Aorta (tissue), 5 donors: ENCODE data around the gene FSCN2. TPM values are rescaled to one million over a fixed set of nuclear protein-coding genes. Genes with fewer than 3 reads are reported as not detected.

Experiments used
- ATAC-seq: fragments of 200-7000 bp; cut with Tn5 transposase; one replicate; pipeline ENCODE4 v1.9.1; 2022; ENCODE audit warnings: moderate library complexity; ENCODE audit not compliant: low FRiP score
- DNase-seq, 2 donors: peaks; one replicate each; pipeline ENCODE4 v3.0.0-alpha.2; 2020
- H3K27ac ChIP-seq, 2 donors: one replicate each; pipeline ENCODE4 v1.5.1; 2013; ENCODE audit warnings: low read length in 2 of 2, mild to moderate bottlenecking in 2 of 2, moderate library complexity in 2 of 2, control low read depth in 1 of 2, inconsistent platforms in 1 of 2, low read depth in 1 of 2
- H3K27me3 ChIP-seq, 2 donors: one replicate each; pipeline ENCODE4 v1.6.1; 2013; ENCODE audit warnings: control low read depth in 1 of 2, low read length in 1 of 2, mild to moderate bottlenecking in 1 of 2, moderate library complexity in 1 of 2; ENCODE audit not compliant: insufficient read depth in 2 of 2, control insufficient read depth in 1 of 2
- H3K36me3 ChIP-seq, 2 donors: one replicate each; pipeline ENCODE4 v1.6.1; 2013; ENCODE audit warnings: control low read depth in 1 of 2, low read length in 1 of 2, mild to moderate bottlenecking in 1 of 2; ENCODE audit not compliant: insufficient read depth in 2 of 2, control insufficient read depth in 1 of 2
- H3K4me1 ChIP-seq, 2 donors: one replicate each; pipeline ENCODE4 v1.6.1; 2013; ENCODE audit warnings: low read length in 2 of 2, control low read depth in 1 of 2, mild to moderate bottlenecking in 1 of 2, moderate library complexity in 1 of 2; ENCODE audit not compliant: insufficient read depth in 2 of 2, control insufficient read depth in 1 of 2
- H3K4me3 ChIP-seq, 2 donors: one replicate each; pipeline ENCODE4 v1.5.1; 2013; ENCODE audit warnings: low read length in 2 of 2, control low read depth in 1 of 2, mild to moderate bottlenecking in 1 of 2
- H3K9me3 ChIP-seq: one replicate; pipeline ENCODE4 v1.6.1; 2013; ENCODE audit warnings: mild to moderate bottlenecking, low read length; ENCODE audit not compliant: control insufficient read depth
- WGBS, 2 donors: extraction: QIAGEN DNeasy Blood & Tissue Kit; methylation state at CpG; one replicate each; pipeline ENCODE4 v1.1.7; 2013; 5-methylcytosine and 5-hydroxymethylcytosine counted together
- intact Hi-C, 2 donors: fragments of 100-400 bp; cut with DNase I; formaldehyde crosslinking; loops; one replicate each; pipeline versions ENCODE4 v1.14.2 to v1.15.0; 2022
- polyA plus RNA-seq, 2 donors: library from polyadenylated mRNA; stranded (reverse); fragments of 200-250 nt; gene quantifications; one replicate each; pipeline ENCODE4 v1.2.3, GENCODE V29; 2013
- total RNA-seq, 2 donors: library from RNA; stranded (reverse); fragmentation: NEBNext Ultra II Directional; extraction: Animal tissue kit (Norgen Biotek cat#: 25700); gene quantifications; one replicate each; pipeline ENCODE4 v1.2.1, GENCODE V29; 2021
- donor health status: healthy with polysubstance abuse.
- donor health status: Bipolar disorder and iron deficiency.
- donor health status: DM: no; HTN: no; CAD: no.
- donor health status: DM: no; HTN: no; CAD: no.
- donor health status: DM: yes; HTN: yes; CAD: no.

The FSCN2 gene
- total and polyA plus RNA-seq, 4 donors, result 1.0 to 3.1 (median 2.2) TPM

DNA sequence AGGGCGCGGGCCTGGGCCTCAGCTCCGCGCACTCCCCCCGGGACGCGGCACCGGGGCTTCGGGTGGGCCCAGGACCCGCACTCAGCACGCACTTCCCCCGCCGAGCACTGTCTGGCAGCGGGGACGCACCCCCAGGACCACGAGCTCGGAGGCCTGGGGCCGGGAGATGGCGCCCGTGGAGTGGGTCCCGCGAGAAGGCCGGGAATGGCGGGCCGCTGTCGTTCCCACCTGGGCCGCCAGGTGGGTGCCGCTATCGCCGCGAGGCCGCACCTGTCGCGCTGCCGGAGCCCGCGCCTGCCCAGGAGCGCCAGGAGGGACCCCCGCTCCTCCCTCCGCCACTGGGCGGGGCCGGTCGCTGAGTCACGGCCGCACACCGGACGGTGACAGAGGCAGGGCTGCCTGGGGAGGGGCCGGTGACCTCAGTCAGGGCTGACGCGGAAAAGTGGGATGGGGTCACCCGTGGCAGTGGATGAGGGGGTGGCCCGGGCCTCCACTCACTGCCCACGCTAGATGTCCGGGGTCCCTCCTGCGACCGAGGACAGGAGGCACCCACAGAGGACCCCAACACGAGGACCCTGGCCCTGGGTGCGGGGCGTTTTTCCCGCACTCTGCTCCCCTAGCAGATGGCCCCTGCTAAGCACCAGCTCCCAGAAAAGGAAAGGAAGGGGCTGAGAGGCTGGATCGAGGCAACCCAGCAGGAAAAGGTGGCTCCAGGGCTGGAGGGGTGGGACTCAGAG lies 8.7 kb upstream of the FSCN2 start:
- Histone ChIP-seq H3K9me3 (no peaks in the 10 kb centered on the region), H3K4me1 (peaks cover 0 to 1% of the 10 kb centered on the region in 2 donors), H3K4me3 (peak overlapping the region; percentile 11 to 37), H3K27ac (no peak overlapping the region), H3K36me3 (no peaks in the 10 kb centered on the region), H3K27me3 (no peaks in the 10 kb centered on the region)
- DNase-seq, result peak in 1 of 2 donors; percentile 89
- WGBS, 2 donors, result 7 to 8% methylated on average over 54 to 61 of the region's 61 CpGs
- no peak for ATAC-seq
- intact Hi-C loops, result loop anchor here (2.0 to 5.0 kb wide), 2 partner anchors 33 to 83 kb away; partner anchors contain the start of gene FAAP100 (in 1 of the 2)

- H3K27me3 ChIP-seq, result no peaks in the 10 kb centered on the region
- H3K27ac ChIP-seq, result no peak overlapping the region
- DNase-seq, result no peak
- no peak for ATAC-seq
- intact Hi-C loops, result loop anchor here in 1 of 2 donors (2.0 kb wide), 1 partner anchor 33 kb away; the partner anchor contains the start of gene FAAP100
- no peaks in the 10 kb centered on the region for H3K36me3 ChIP-seq
- no peak overlapping the region for H3K4me3 ChIP-seq
- H3K9me3 ChIP-seq, result no peaks in the 10 kb centered on the region
- H3K4me1 ChIP-seq, result peaks cover 0 to 1% of the 10 kb centered on the region in 2 donors
- 80 to 84% methylated on average over 14 of the region's 14 CpGs for WGBS, 2 donors
Observed at GRCh38 chr17:81520021-81520901, 7.9 kb upstream of the FSCN2 start.

GRCh38 chr17:81522491-81523401 lies 5.4 kb upstream of the FSCN2 start:
- Histone ChIP-seq H3K4me3 (no peak overlapping the region), H3K27me3 (no peaks in the 10 kb centered on the region), H3K9me3 (no peaks in the 10 kb centered on the region), H3K4me1 (peaks cover 0 to 1% of the 10 kb centered on the region in 2 donors), H3K36me3 (no peaks in the 10 kb centered on the region), H3K27ac (no peak overlapping the region)
- ATAC-seq (no peak), DNase-seq (no peak)
- 58 to 59% methylated on average over 26 of the region's 26 CpGs for WGBS, 2 donors
- intact Hi-C loops, result no loop called here

DNA sequence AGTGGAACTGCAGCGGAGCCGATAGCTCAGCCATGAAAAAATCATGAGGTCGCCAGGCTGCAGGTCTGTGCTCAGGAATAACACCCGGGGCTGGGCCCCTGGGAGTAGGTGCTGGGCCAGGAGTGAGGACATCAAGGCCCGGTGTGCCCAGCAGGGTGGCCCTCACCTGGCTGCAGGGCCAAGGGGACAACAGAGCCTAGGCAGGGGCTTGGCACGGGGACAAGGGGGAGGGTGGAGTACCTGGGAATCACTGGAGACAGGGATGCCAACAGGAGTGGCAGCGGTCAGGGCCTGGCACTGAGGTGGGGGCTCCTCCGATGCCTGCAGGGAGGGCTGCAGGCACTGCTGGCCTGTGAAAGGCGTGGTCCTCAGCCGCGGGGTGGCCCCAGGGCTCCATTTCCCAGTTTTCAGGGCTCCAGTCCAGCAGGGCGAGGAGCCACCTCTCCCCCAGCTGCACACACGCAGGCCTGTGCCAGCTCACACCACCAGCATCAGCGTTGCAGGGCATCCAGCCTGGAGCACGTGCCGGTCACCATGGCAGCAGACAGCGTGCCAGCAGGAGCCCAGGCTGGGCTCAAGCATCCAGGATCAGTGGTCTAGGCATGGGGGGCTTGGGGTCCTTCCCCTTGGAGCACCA lies 4.7 kb upstream of the FSCN2 start:
- intact Hi-C loops, result no loop called here
- no peaks in the 10 kb centered on the region for H3K36me3 ChIP-seq
- no peak overlapping the region for H3K27ac ChIP-seq
- H3K4me3 ChIP-seq, result no peak overlapping the region
- DNase-seq (peak in 1 of 2 donors; percentile 91), ATAC-seq (peak; percentile 5)
- no peaks in the 10 kb centered on the region for H3K4me1 ChIP-seq
- H3K27me3 ChIP-seq, result no peaks in the 10 kb centered on the region
- H3K9me3 ChIP-seq, result no peaks in the 10 kb centered on the region
- WGBS, 2 donors, result 4 to 6% methylated on average over 16 to 17 of the region's 17 CpGs

DNA sequence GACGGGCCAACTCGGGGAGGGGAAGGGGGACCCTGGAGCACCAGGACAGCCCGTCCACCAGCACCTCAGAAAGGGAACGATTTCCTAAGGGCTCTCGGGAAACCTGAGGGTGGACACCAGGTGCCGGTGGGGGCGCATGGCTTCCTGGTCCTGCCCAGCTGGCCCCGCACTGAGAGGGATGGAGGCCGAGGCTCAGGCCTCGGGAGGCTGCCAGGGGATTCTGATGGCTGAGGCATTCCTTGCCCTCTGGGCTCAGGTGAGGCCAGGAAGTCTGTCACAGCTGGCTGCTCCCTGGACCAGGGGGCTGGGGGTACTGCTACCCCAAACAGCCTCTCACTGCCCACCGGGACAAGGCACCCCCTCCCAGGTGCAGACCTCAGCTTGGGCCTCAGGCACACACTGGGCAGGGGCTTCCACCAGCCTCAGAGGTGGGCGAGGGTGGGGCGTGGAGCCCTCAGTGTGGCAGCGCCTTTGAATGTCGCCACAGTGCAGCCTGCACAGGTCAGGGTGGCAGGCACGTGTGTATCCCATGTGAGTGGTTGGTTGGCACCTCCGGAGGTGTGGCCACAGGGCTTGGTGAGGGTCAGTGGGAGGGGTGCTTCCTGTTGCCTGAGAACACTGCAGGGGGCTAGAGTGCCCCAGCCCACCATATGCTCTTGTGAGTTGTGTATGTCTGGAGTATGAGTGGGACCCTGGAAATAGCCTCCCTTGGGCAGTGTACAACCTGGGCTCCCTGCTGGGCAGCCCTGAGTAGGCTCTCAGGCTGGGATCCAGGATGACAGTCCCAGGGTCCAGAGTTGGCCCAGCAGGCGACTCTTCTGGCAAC lies 3.9 kb upstream of the FSCN2 start:
- H3K9me3 ChIP-seq, result no peaks in the 10 kb centered on the region
- no peaks in the 10 kb centered on the region for H3K36me3 ChIP-seq
- no peak for ATAC-seq
- intact Hi-C loops, result no loop called here
- no peaks in the 10 kb centered on the region for H3K4me1 ChIP-seq
- H3K4me3 ChIP-seq, result no peak overlapping the region
- no peak for DNase-seq
- no peak overlapping the region for H3K27ac ChIP-seq
- 43 to 46% methylated on average over 17 to 18 of the region's 18 CpGs for WGBS, 2 donors
- H3K27me3 ChIP-seq, result no peaks in the 10 kb centered on the region

GRCh38 chr17:81524865-81525159 lies 3.4 kb upstream of the FSCN2 start:
- Histone ChIP-seq H3K4me1 (no peaks in the 10 kb centered on the region), H3K4me3 (no peak overlapping the region), H3K27ac (no peak overlapping the region), H3K27me3 (no peaks in the 10 kb centered on the region), H3K9me3 (no peaks in the 10 kb centered on the region), H3K36me3 (no peaks in the 10 kb centered on the region)
- no peak for DNase-seq
- ATAC-seq, result no peak
- intact Hi-C loops, result no loop called here
- WGBS, 2 donors, result 88 to 91% methylated on average over 8 of the region's 8 CpGs

DNA sequence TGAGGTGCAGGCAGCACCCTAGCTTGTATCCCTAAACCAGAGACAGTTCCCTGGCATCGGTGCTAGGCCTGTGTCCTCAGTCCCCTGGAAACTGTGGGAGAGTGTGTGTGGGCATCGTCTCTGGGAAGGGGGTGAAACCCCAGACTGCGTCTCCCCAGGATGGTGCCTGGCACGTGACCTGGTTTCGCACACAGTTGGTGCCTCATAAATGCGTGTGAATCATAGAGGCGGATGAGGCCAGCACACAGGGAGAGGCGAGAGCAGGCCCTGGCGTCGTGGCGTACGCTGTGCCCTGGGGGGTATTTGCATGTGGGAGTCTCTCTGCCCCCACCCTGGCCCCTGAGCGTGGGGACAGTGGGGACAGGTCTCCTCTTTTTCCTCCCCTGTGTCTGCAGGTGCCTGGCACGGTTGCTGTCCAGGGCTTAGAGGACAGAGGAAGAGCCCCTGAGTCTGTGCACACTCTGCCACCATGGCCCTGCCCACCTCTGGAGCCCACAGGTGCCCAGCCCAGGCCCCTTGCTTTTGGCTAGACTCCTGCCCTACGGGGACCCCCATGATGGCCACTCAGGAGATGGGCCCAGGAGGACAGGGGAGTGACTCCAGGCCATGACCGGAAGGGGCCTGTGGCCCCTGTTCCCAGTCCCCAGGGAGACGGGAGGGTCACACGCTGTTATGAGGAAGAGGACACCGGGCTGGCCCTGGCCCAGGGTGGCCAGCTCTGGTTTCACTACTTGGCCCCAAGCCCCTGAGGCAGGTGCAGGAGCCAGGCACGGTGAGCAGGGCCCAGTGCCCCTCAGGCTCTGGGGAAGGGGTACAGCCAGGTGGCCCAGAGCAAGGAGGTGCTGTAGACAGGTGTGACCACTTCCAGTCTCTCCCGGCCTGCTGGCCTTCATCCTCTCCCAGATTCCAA lies 1.3 kb upstream of the FSCN2 start:
- WGBS, 2 donors, result 81 to 89% methylated on average over 20 to 21 of the region's 21 CpGs
- ATAC-seq, result no peak
- no peaks in the 10 kb centered on the region for H3K27me3 ChIP-seq

More for the DNA sequence above, 1.3 kb upstream of the FSCN2 start:
- no peak overlapping the region for H3K27ac ChIP-seq
- H3K4me3 ChIP-seq, result no peak overlapping the region
- H3K36me3 ChIP-seq, result no peaks in the 10 kb centered on the region
- intact Hi-C loops, result no loop called here
- DNase-seq, result no peak
- H3K4me1 ChIP-seq, result no peaks in the 10 kb centered on the region
- no peaks in the 10 kb centered on the region for H3K9me3 ChIP-seq
